Measurements from ENCODE around the gene KLF13. TPM values are rescaled to one million over a fixed set of nuclear protein-coding genes. Genes with fewer than 3 reads are reported as not detected.

KLF13 gene
- total and polyA plus RNA-seq, 2 donors (not counting 1 experiment from before 2014, with no cell fraction given), result 39.6 to 42.9 TPM

DNA sequence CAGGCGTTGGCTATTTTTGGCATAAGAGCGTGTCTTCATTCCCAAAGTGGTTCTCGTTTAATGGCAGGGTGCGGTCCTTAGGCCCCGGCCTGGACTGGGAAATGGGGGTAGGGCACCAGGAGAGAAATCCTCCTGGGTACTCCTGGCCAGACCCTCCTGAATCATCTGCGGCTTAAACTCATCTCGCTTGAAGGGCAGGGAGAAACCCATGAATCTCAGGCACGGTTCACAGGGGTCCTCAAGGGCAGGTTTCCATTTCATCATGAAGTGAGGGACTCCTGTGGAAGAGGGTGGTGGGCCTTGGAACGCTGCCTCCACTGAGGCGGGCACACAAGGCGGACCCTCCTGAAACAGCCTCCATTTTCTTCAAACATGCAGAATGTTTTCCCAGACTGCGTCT is 48.4 kb downstream of the KLF13 start:
- no peak overlapping the region for H2AFZ ChIP-seq (ENCODE audit: low read length)
- no peak for DNase-seq (ENCODE audit: low read depth in 2 of 2)
- TF ChIP-seq, protein P1, sequence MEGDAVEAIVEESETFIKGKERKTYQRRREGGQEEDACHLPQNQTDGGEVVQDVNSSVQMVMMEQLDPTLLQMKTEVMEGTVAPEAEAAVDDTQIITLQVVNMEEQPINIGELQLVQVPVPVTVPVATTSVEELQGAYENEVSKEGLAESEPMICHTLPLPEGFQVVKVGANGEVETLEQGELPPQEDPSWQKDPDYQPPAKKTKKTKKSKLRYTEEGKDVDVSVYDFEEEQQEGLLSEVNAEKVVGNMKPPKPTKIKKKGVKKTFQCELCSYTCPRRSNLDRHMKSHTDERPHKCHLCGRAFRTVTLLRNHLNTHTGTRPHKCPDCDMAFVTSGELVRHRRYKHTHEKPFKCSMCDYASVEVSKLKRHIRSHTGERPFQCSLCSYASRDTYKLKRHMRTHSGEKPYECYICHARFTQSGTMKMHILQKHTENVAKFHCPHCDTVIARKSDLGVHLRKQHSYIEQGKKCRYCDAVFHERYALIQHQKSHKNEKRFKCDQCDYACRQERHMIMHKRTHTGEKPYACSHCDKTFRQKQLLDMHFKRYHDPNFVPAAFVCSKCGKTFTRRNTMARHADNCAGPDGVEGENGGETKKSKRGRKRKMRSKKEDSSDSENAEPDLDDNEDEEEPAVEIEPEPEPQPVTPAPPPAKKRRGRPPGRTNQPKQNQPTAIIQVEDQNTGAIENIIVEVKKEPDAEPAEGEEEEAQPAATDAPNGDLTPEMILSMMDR (conservative IDR thresholded peaks at IDR 0.05 in 1 of 2, IDR thresholded peaks at IDR 0.05 in 1 of 2; ENCODE audit: low read depth in 1 of 2, low read length in 2 of 2), result no peak
- no peak for TF ChIP-seq EZH2 (IDR thresholded peaks at IDR 0.05; ENCODE audit: low read length, missing control alignments)
- H4K20me1 ChIP-seq (ENCODE audit: control insufficient read depth, extremely low read depth, insufficient read depth, low read length), result no peaks in the 10 kb centered on the region
- H3K27ac ChIP-seq (ENCODE audit: insufficient read depth, low read length), result no peak overlapping the region
- H3K4me1 ChIP-seq (ENCODE audit: control insufficient read depth, extremely low read depth, insufficient read depth, low read length), result peaks cover 5% of the 10 kb centered on the region
- H3K27me3 ChIP-seq (ENCODE audit: control insufficient read depth, insufficient read depth, low read length), result no peaks in the 10 kb centered on the region
- H3K9ac ChIP-seq (ENCODE audit: insufficient read depth, low read length), result no peak overlapping the region
- no peak overlapping the region for H3K4me2 ChIP-seq (ENCODE audit: extremely low read depth, insufficient read depth, low read length)
- peaks cover 4% of the 10 kb centered on the region for H3K36me3 ChIP-seq (ENCODE audit: control insufficient read depth, insufficient read depth, low read length)
- peaks cover 7% of the 10 kb centered on the region for H3K79me2 ChIP-seq (ENCODE audit: control insufficient read depth, insufficient read depth, low read length)
- H3K4me3 ChIP-seq (replicated peaks in 1 of 4; ENCODE audit: control extremely low read depth in 1 of 4, insufficient read depth in 1 of 4, low read depth in 3 of 4, low read length in 4 of 4), result no peak overlapping the region
- H3K9me3 ChIP-seq (ENCODE audit: control insufficient read depth, insufficient read depth, low read depth, low read length), result no peaks in the 10 kb centered on the region

DNA sequence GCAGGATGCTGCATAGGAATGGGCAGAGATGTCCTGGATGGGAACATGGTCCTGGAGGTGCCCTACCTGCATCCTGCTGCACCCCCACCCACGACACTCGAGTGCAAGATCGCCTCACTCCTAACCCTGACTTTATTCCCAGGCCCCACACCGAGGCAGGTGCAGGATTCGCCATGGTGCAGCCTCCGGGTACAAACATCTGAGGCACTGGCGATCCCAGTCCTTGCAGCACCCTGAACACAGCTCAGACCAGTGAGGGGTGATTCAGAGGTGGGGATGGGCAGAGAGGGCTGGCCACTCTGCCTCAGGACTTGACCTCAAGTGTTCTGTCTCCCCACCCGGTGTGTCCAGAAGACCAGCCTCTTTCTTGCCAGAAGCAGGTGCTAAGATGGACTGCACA is 49.1 kb downstream of the KLF13 start:
- H3K4me2 ChIP-seq (ENCODE audit: extremely low read depth, insufficient read depth, low read length), result no peak overlapping the region
- no peak overlapping the region for H3K27ac ChIP-seq (ENCODE audit: insufficient read depth, low read length)
- peaks cover 4% of the 10 kb centered on the region for H3K36me3 ChIP-seq (ENCODE audit: control insufficient read depth, insufficient read depth, low read length)
- H3K9ac ChIP-seq (ENCODE audit: insufficient read depth, low read length), result no peak overlapping the region
- H3K79me2 ChIP-seq (ENCODE audit: control insufficient read depth, insufficient read depth, low read length), result peaks cover 6% of the 10 kb centered on the region
- H3K9me3 ChIP-seq (ENCODE audit: control insufficient read depth, insufficient read depth, low read depth, low read length), result no peaks in the 10 kb centered on the region
- no peaks in the 10 kb centered on the region for H3K27me3 ChIP-seq (ENCODE audit: control insufficient read depth, insufficient read depth, low read length)
- no peak overlapping the region for H2AFZ ChIP-seq (ENCODE audit: low read length)
- no peaks in the 10 kb centered on the region for H4K20me1 ChIP-seq (ENCODE audit: control insufficient read depth, extremely low read depth, insufficient read depth, low read length)
- H3K4me3 ChIP-seq (replicated peaks in 1 of 4; ENCODE audit: control extremely low read depth in 1 of 4, insufficient read depth in 1 of 4, low read depth in 3 of 4, low read length in 4 of 4), result no peak overlapping the region
- no peak for DNase-seq (ENCODE audit: low read depth in 2 of 2)
- TF ChIP-seq, protein P1 (conservative IDR thresholded peaks at IDR 0.05 in 1 of 2, IDR thresholded peaks at IDR 0.05 in 1 of 2; ENCODE audit: low read depth in 1 of 2, low read length in 2 of 2), result no peak
- TF ChIP-seq EZH2 (IDR thresholded peaks at IDR 0.05; ENCODE audit: low read length, missing control alignments), result no peak
- peaks cover 5% of the 10 kb centered on the region for H3K4me1 ChIP-seq (ENCODE audit: control insufficient read depth, extremely low read depth, insufficient read depth, low read length)

DNA sequence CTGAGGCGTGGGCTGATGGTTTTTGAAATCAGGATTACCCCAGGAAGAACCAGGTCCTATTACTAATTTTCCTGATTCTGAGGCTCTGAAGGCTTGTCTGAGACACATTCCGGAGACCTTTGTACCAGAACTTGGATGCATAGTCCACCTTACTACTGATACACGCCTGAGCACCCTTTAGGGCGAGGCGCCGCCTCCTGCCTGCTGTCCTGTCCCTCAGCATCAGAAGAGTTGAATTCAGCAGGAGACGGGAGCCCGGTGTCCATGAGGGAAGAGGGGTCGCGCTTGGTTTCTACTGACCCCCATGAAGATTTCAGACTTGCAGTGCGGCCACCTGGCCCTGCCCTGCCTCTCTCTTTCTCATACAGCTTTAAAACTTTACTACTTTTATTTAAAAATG is 49.9 kb downstream of the KLF13 start:
- no peak for DNase-seq (ENCODE audit: low read depth in 2 of 2)
- H3K36me3 ChIP-seq (ENCODE audit: control insufficient read depth, insufficient read depth, low read length), result peaks cover 4% of the 10 kb centered on the region
- peaks cover 2% of the 10 kb centered on the region for H3K79me2 ChIP-seq (ENCODE audit: control insufficient read depth, insufficient read depth, low read length)
- H3K4me2 ChIP-seq (ENCODE audit: extremely low read depth, insufficient read depth, low read length), result no peak overlapping the region
- H3K4me1 ChIP-seq (ENCODE audit: control insufficient read depth, extremely low read depth, insufficient read depth, low read length), result peaks cover 5% of the 10 kb centered on the region
- no peak overlapping the region for H2AFZ ChIP-seq (ENCODE audit: low read length)
- no peaks in the 10 kb centered on the region for H4K20me1 ChIP-seq (ENCODE audit: control insufficient read depth, extremely low read depth, insufficient read depth, low read length)
- no peak for TF ChIP-seq EZH2 (IDR thresholded peaks at IDR 0.05; ENCODE audit: low read length, missing control alignments)
- TF ChIP-seq, protein P1 (conservative IDR thresholded peaks at IDR 0.05 in 1 of 2, IDR thresholded peaks at IDR 0.05 in 1 of 2; ENCODE audit: low read depth in 1 of 2, low read length in 2 of 2), result no peak
- H3K9me3 ChIP-seq (ENCODE audit: control insufficient read depth, insufficient read depth, low read depth, low read length), result no peaks in the 10 kb centered on the region
- H3K9ac ChIP-seq (ENCODE audit: insufficient read depth, low read length), result no peak overlapping the region
- H3K27me3 ChIP-seq (ENCODE audit: control insufficient read depth, insufficient read depth, low read length), result no peaks in the 10 kb centered on the region
- no peak overlapping the region for H3K27ac ChIP-seq (ENCODE audit: insufficient read depth, low read length)
- no peak overlapping the region for H3K4me3 ChIP-seq (replicated peaks in 1 of 4; ENCODE audit: control extremely low read depth in 1 of 4, insufficient read depth in 1 of 4, low read depth in 3 of 4, low read length in 4 of 4)
